Measurements from ENCODE around the gene CYP1A1. TPM values are rescaled to one million over a fixed set of nuclear protein-coding genes. Genes with fewer than 3 reads are reported as not detected.

Gene CYP1A1
- total and polyA plus RNA-seq, 2 of the 4 experiments (the other 2 are of a cell fraction): under 0.01 to 0.03 TPM

GRCh38 chr15:74723187-74723586 lies 2.1 kb downstream of the CYP1A1 start:
- POLR2A ChIA-PET (ENCODE audit: unreplicated experiment): no interaction called here

More at GRCh38 chr15:74723187-74723586, 2.1 kb downstream of the CYP1A1 start:
- CTCF ChIA-PET: interaction anchor here (0.6 kb wide), 1 partner anchor 166 kb away, joined by 3 read pairs; no protein-coding TSS in a partner anchor
- no peaks in the 10 kb centered on the region for H3K4me1 ChIP-seq (ENCODE audit: control insufficient read depth, insufficient read depth, low read length)
- ATAC-seq (ENCODE audit: low read depth): no peak
- no peak overlapping the region for H4K8ac ChIP-seq (ENCODE audit: low read depth in 2 of 2, low read length in 2 of 2)
- no peak overlapping the region for H2BK20ac ChIP-seq (ENCODE audit: low read depth, low read length)
- no peak overlapping the region for H3K9ac ChIP-seq (ENCODE audit: low read depth, low read length)
- peaks cover 77% of the 10 kb centered on the region for H3K27me3 ChIP-seq (ENCODE audit: control insufficient read depth, insufficient read depth, low read length)
- H3K56ac ChIP-seq (ENCODE audit: extremely low read depth, insufficient read depth, low read length): no peak overlapping the region
- H3K9me3 ChIP-seq (ENCODE audit: control insufficient read depth, insufficient read depth, low read length): no peaks in the 10 kb centered on the region
- no peak overlapping the region for H2AK5ac ChIP-seq (ENCODE audit: low read depth, low read length)
- H3K4me2 ChIP-seq (ENCODE audit: low read depth, low read length): no peak overlapping the region
- no peak overlapping the region for H3K23ac ChIP-seq (ENCODE audit: low read depth, low read length)
- H3K4me3 ChIP-seq (ENCODE audit: insufficient read depth, low read depth, low read length): no peak overlapping the region
- dilution Hi-C loops (cut with HindIII; ENCODE audit: low sequenced_read_pairs, unreplicated experiment) (no loop called here), intact Hi-C loops (cut with micrococcal nuclease) (no loop called here), in situ Hi-C loops (cut with MboI; ENCODE audit: low sequenced_read_pairs) (no loop called here)
- H4K20me1 ChIP-seq (ENCODE audit: insufficient read depth, low read length): no peaks in the 10 kb centered on the region; the same call in 1 of the 2 replicates
- H3K36me3 ChIP-seq (ENCODE audit: control insufficient read depth, insufficient read depth, low read length): no peaks in the 10 kb centered on the region
- no peak overlapping the region for H4K91ac ChIP-seq (ENCODE audit: insufficient read depth, low read depth, low read length)
- no TSS peak for BruUV-seq (replicated peaks)
- no peak overlapping the region for H3K4ac ChIP-seq (ENCODE audit: low read depth, low read length)
- TF ChIP-seq RAD21 (IDR thresholded peaks at IDR 0.05; ENCODE audit: low read length) (no peak), SMC3 (IDR thresholded peaks at IDR 0.05; ENCODE audit: low read depth, low read length) (no peak), CEBPB (IDR thresholded peaks at IDR 0.05; ENCODE audit: low read depth, low read length) (no peak), BHLHE40 (IDR thresholded peaks at IDR 0.05; ENCODE audit: low read depth, low read length) (no peak), USF2 (IDR thresholded peaks at IDR 0.05; ENCODE audit: low read depth, low read length) (no peak), RFX5 (IDR thresholded peaks at IDR 0.05; ENCODE audit: low read depth, low read length) (no peak), NFE2L2 (IDR thresholded peaks at IDR 0.05; ENCODE audit: low read depth, low read length) (no peak), FOS (IDR thresholded peaks at IDR 0.05; ENCODE audit: low read depth, low read length) (no peak), CTCF (conservative IDR thresholded peaks at IDR 0.05; ENCODE audit: low read depth, low read length) (no peak), CHD1 (IDR thresholded peaks at IDR 0.05; ENCODE audit: low read depth, low read length) (no peak)
- H2AK9ac ChIP-seq (replicated peaks; ENCODE audit: low read depth, low read length, poor library complexity): no peak overlapping the region
- no peak overlapping the region for H4K5ac ChIP-seq (ENCODE audit: low read depth, low read length)
- no peak overlapping the region for H2BK5ac ChIP-seq (ENCODE audit: low read depth, low read length, poor library complexity, severe bottlenecking)
- no peak overlapping the region for H2BK120ac ChIP-seq (ENCODE audit: low read depth, low read length)
- H3K27ac ChIP-seq (ENCODE audit: insufficient read depth, low read length): no peak overlapping the region
- no peaks in the 10 kb centered on the region for H3K79me1 ChIP-seq (ENCODE audit: low read depth in 1 of 2, low read length in 2 of 2)
- H3K9me1 ChIP-seq (ENCODE audit: insufficient read depth, low read length): peaks cover 5% of the 10 kb centered on the region
- H3K14ac ChIP-seq (replicated peaks; ENCODE audit: low read depth, low read length): no peak overlapping the region
- H2AFZ ChIP-seq (replicated peaks; ENCODE audit: low read length, poor library complexity): no peak overlapping the region
- WGBS, 2 experiments (ENCODE audit: extremely low coverage in 2 of 2, insufficient read length in 1 of 2): no CpG with 5 or more reads among the region's 1 CpG
- no peak overlapping the region for H2BK15ac ChIP-seq (ENCODE audit: low read depth, low read length)
- no peak for DNase-seq
- no peak overlapping the region for H3K18ac ChIP-seq (ENCODE audit: low read depth, low read length)

Data from IMR-90 (cell line).